Measurements from ENCODE around the gene CMTM7. TPM values are rescaled to one million over a fixed set of nuclear protein-coding genes. Genes with fewer than 3 reads are reported as not detected.

The CMTM7 gene
- total and polyA plus RNA-seq, 10 of the 15 experiments (the other 5 are each of a cell fraction or from before 2014, with no cell fraction given) = 3.7 to 36.4 (median 14.7) TPM

GRCh38 chr3:32449691-32450090 lies 58.0 kb downstream of the CMTM7 start:
- no peak for DNase-seq (ENCODE audit: low read depth, low spot score)
- Histone ChIP-seq H3K79me2 (ENCODE audit: control insufficient read depth, insufficient read depth, low read length) (no peaks in the 10 kb centered on the region), H3K36me3 (ENCODE audit: control insufficient read depth in 2 of 2, insufficient read depth in 2 of 2, low read length in 1 of 2) (peaks cover 0 to 3% of the 10 kb centered on the region in 2 experiments; a peak in 1 of 4 replicates), H4K20me1 (ENCODE audit: control insufficient read depth, insufficient read depth) (no peaks in the 10 kb centered on the region), H3K27me3 (replicated peaks in 1 of 2; ENCODE audit: control insufficient read depth in 2 of 2, insufficient read depth in 2 of 2, low read length in 1 of 2) (peaks cover 0 to under 1% of the 10 kb centered on the region in 2 experiments; a peak in 2 of 4 replicates), H2AFZ (ENCODE audit: control insufficient read depth, low read depth, low read length) (no peak overlapping the region), H3K27ac (ENCODE audit: control insufficient read depth, insufficient read depth) (no peak overlapping the region), H3K9ac (ENCODE audit: control insufficient read depth, insufficient read depth, low read length) (no peak overlapping the region), H3K9me3 (replicated peaks; ENCODE audit: control insufficient read depth, insufficient read depth, low read length) (no peaks in the 10 kb centered on the region; the same call in 1 of the 3 replicates), H3K4me1 (ENCODE audit: control insufficient read depth, insufficient read depth, low read length) (no peaks in the 10 kb centered on the region), H3K4me2 (ENCODE audit: control insufficient read depth, insufficient read depth) (no peak overlapping the region), H3K4me3 (no peak overlapping the region)
- no TSS peak for BruUV-seq (replicated peaks)
- no peak for ATAC-seq
- in situ Hi-C loops (cut with MboI) = no loop called here
- ChIA-PET POLR2A (interaction anchor here (1.3 to 2.4 kb wide), 2 partner anchors 10 to 11 kb away, joined by 3 to 10 read pairs; no protein-coding TSS in a partner anchor), SMC1A (ENCODE audit: uncharacterized antibody, unreplicated experiment) (interaction anchor here (0.6 to 9.0 kb wide), 3 partner anchors 10 to 1210 kb away, joined by 3 to 119 read pairs (median 3); no protein-coding TSS in a partner anchor), RAD21 (ENCODE audit: unreplicated experiment) (interaction anchor here (1.0 to 1.5 kb wide), 3 partner anchors 11 to 55 kb away, joined by 3 read pairs; no protein-coding TSS in a partner anchor), CTCF (interaction anchor here (1.2 to 2.1 kb wide), 4 partner anchors 11 to 49 kb away, joined by 4 to 7 read pairs (median 4); no protein-coding TSS in a partner anchor)
- WGBS (ENCODE audit: insufficient coverage, insufficient replicate concordance, low lambda C conversion rate, missing lambda C conversion rate) = 50% methylated on average over 3 of the region's 3 CpGs
- TF ChIP-seq ESRRA (IDR thresholded peaks at IDR 0.05; ENCODE audit: low read length) = no peak
- TF ChIP-seq ZSCAN29 (IDR thresholded peaks at IDR 0.05) = no peak
- no peak for TF ChIP-seq RUNX3 (IDR thresholded peaks at IDR 0.05; ENCODE audit: low read length)
- TF ChIP-seq KDM1A (IDR thresholded peaks at IDR 0.05; ENCODE audit: borderline replicate concordance) = no peak
- no peak for TF ChIP-seq ZBTB11 (CRISPR knock-in tag; IDR thresholded peaks at IDR 0.05)
- TF ChIP-seq MAX (IDR thresholded peaks at IDR 0.05; ENCODE audit: low read depth, low read length) = no peak
- no peak for TF ChIP-seq ATF3 (IDR thresholded peaks at IDR 0.05; ENCODE audit: borderline replicate concordance, extremely low read depth, low read depth, low read length)
- intact Hi-C loops (cut with micrococcal nuclease; ENCODE audit: unreplicated experiment) = no loop called here
- FAIRE-seq = no peak
